ENCODE results near the gene ANLN. TPM values are rescaled to one million over a fixed set of nuclear protein-coding genes. Genes with fewer than 3 reads are reported as not detected.
"Not testable (repeated sequence)": the region's sequence is repeated elsewhere in the genome, so short reads cannot be mapped to it uniquely, and the experiment has no call there.

ANLN gene
- total RNA-seq, 1 donor from 2014 or later: 0.73 TPM

DNA sequence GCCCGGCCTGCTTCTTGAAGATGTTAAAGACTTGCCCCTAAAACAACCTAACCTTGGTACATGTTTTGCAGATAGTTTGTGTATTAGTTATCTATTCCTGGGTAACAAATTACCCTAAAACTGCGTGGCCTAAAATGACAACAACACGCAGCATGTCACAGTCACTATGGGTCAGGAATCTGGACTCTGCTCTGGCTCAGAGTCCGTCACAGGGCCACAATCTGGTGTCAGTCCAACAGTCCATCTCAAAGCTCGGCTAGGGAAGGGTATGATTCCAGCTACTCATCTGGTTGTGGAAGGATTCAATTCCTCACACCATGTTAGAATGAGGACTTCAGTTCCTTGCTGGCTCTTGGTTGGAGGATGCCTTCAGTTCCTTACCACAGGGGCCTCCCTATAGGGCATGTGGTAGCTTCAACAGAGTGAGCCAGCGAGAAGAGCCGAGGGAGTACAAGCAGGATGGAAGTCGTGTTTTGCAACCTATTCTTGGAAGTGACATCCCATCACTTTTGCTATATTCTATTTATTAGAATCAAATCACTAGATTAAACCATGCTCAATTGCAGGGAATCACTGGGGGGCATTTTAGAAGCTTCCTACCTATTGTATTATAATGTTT, 71.3 kb downstream of the ANLN start:
- H3K27me3 Mint-ChIP-seq: peaks cover 5% of the 10 kb centered on the region
- intact Hi-C loops (cut with micrococcal nuclease): no loop called here
- POLR2A ChIA-PET: no interaction called here
- H3K36me3 Mint-ChIP-seq (ENCODE audit: low read depth): no peaks in the 10 kb centered on the region
- CTCF ChIA-PET: no interaction called here
- no peak overlapping the region for H3K27ac Mint-ChIP-seq
- no peak overlapping the region for H3K4me3 Mint-ChIP-seq
- TF ChIP-seq, protein P1, sequence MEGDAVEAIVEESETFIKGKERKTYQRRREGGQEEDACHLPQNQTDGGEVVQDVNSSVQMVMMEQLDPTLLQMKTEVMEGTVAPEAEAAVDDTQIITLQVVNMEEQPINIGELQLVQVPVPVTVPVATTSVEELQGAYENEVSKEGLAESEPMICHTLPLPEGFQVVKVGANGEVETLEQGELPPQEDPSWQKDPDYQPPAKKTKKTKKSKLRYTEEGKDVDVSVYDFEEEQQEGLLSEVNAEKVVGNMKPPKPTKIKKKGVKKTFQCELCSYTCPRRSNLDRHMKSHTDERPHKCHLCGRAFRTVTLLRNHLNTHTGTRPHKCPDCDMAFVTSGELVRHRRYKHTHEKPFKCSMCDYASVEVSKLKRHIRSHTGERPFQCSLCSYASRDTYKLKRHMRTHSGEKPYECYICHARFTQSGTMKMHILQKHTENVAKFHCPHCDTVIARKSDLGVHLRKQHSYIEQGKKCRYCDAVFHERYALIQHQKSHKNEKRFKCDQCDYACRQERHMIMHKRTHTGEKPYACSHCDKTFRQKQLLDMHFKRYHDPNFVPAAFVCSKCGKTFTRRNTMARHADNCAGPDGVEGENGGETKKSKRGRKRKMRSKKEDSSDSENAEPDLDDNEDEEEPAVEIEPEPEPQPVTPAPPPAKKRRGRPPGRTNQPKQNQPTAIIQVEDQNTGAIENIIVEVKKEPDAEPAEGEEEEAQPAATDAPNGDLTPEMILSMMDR (IDR thresholded peaks at IDR 0.05): no peak
- no peaks in the 10 kb centered on the region for H3K4me1 Mint-ChIP-seq
- DNase-seq (no peak), ATAC-seq (ENCODE audit: low read depth) (no peak)
- H3K9me3 Mint-ChIP-seq: no peaks in the 10 kb centered on the region

DNA sequence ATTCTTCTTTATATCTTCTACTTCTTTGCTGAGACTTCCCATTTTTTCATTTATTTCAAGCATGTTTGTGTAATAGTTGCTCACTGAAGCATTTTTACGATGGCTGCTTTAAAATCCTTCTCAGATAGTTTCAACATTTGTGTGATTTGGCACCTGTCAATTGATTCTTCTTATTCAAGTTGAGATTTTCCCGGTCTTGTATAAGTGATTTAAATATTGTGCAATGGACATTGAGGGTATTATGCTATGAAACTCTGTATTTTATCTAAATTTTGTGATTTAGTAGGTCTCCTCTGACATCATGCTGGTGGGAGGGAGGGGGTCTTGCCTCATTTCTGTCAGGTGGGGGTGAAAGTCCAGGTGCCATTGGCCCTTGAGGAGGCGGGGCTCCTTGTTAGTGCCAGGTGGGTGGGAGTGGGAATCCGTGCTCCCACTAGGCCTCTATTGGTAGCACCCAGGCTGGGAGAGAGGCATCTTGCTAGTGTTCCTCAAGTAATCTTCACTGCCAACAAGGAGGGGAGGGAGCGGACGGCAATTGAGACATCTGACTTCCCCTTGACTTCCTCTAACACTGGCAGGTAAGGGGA, 73.0 kb downstream of the ANLN start:
- ATAC-seq (ENCODE audit: low read depth): no peak
- ChIA-PET POLR2A (no interaction called here), CTCF (no interaction called here)
- H3K27me3 Mint-ChIP-seq: peaks cover 5% of the 10 kb centered on the region
- no peaks in the 10 kb centered on the region for H3K36me3 Mint-ChIP-seq (ENCODE audit: low read depth)
- DNase-seq: no peak
- TF ChIP-seq, protein P1 (IDR thresholded peaks at IDR 0.05): no peak
- no peak overlapping the region for H3K4me3 Mint-ChIP-seq
- intact Hi-C loops (cut with micrococcal nuclease): no loop called here
- H3K4me1 Mint-ChIP-seq: no peaks in the 10 kb centered on the region
- H3K27ac Mint-ChIP-seq: no peak overlapping the region
- H3K9me3 Mint-ChIP-seq: no peaks in the 10 kb centered on the region

DNA sequence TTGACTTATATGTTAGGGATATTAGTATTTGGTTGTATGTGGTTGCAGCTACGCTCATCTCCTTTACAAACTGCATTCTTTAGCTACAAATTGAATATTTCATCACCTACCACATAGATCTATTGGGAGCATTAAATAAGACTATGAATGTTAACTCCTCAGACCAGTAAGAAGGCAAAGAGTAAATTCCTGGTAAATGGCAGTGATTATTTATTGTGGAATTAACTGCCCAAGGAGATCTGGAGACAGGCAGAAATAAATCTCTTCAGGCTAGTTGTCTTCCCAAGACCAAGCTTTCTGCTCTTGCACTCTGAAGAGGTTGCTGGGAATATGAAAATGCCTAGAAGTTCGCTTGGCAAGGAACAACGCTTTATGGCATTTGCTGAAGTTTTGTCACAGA, 74.6 kb downstream of the ANLN start:
- no peak for DNase-seq
- no peaks in the 10 kb centered on the region for H3K36me3 Mint-ChIP-seq (ENCODE audit: low read depth)
- H3K27me3 Mint-ChIP-seq: peaks cover 9% of the 10 kb centered on the region
- TF ChIP-seq, protein P1 (IDR thresholded peaks at IDR 0.05): no peak
- no peak for ATAC-seq (ENCODE audit: low read depth)
- intact Hi-C loops (cut with micrococcal nuclease): no loop called here
- H3K27ac Mint-ChIP-seq: no peak overlapping the region
- no peaks in the 10 kb centered on the region for H3K9me3 Mint-ChIP-seq
- no peak overlapping the region for H3K4me3 Mint-ChIP-seq
- no peaks in the 10 kb centered on the region for H3K4me1 Mint-ChIP-seq
- ChIA-PET POLR2A (no interaction called here), CTCF (no interaction called here)

DNA sequence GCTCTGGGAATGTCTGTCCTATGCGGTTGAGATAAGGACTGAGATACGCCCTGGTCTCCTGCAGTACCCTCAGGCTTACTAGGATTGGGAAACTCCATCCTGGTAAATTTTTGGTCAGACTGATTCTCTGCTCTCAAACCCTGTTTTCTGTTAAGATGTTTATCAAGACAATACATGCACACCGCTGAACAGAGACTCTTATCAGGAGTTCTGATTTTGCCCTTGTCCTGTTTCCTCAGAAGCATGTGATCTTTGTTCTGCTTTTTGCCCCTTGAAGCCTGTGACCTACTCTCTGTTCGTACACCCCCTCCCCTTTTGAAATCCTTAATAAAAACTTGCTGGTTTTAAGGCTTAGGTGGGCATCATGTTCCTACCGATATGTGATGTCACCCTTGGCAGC, 76.3 kb downstream of the ANLN start:
- CTCF ChIA-PET; H3K36me3 Mint-ChIP-seq (ENCODE audit: low read depth); H3K9me3 Mint-ChIP-seq; DNase-seq; H3K27me3 Mint-ChIP-seq; intact Hi-C loops (cut with micrococcal nuclease); H3K27ac Mint-ChIP-seq; POLR2A ChIA-PET; H3K4me1 Mint-ChIP-seq; H3K4me3 Mint-ChIP-seq; ATAC-seq (ENCODE audit: low read depth): not testable (repeated sequence)

DNA sequence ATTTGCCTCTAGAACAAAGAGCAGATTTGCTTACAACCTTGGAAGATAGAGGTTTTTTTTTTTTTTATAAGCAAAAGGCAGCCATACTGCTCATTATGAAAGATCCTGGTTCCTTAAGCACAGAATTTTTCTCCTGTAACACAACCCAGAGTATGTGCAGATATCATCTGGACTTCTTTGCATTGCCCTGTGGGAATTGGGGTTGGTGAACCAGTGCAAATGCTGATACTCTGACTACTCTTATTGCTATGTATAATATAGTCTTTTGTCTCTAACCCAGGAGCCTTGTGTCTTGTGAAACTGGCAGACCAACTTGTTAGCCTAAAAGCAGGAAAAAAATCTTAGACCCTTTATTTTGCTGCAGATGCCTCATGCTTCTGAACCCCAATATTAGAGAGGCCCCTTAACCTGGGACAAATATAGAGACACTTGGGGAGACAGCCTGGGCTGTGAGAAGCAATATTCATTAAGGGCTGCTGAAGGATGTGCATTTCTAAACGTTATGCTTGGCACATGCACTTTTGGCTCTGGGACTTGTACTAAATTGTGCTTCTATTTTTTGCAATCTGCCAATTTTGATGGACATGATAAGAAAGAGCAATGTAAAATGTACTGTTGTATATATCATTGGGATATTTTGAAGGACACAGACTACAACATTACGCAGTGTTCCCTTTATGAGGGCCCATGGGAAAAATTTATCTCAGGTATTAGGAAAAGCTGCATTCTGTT, 78.9 kb downstream of the ANLN start:
- DNase-seq: no peak
- POLR2A ChIA-PET: no interaction called here
- H3K27me3 Mint-ChIP-seq: peaks cover 13% of the 10 kb centered on the region
- no peak overlapping the region for H3K4me3 Mint-ChIP-seq
- intact Hi-C loops (cut with micrococcal nuclease): no loop called here
- no peaks in the 10 kb centered on the region for H3K9me3 Mint-ChIP-seq
- CTCF ChIA-PET: no interaction called here
- H3K27ac Mint-ChIP-seq: no peak overlapping the region
- H3K4me1 Mint-ChIP-seq: no peaks in the 10 kb centered on the region
- H3K36me3 Mint-ChIP-seq (ENCODE audit: low read depth): no peaks in the 10 kb centered on the region
- TF ChIP-seq, protein P1 (IDR thresholded peaks at IDR 0.05): no peak
- ATAC-seq (ENCODE audit: low read depth): no peak

All from activated B cell treated with CpG ODN at 0.5 μM for 24 hours (primary cell).